GM23338 (cell line): ENCODE measurements around the gene ST3GAL4. TPM values are rescaled to one million over a fixed set of nuclear protein-coding genes. Genes with fewer than 3 reads are reported as not detected.
A peak's percentile ranks its signal among the peaks of the same experiment; 100 is the strongest.

Experiments used
- ATAC-seq: fragments of 200-7000 bp; cut with Tn5 transposase; 3 replicates; pipeline ENCODE4 v1.9.1; 2020
- DNase-seq: peaks from one replicate; pipeline ENCODE4 v3.0.0-alpha.2; 2015; ENCODE audit warnings: low spot score
- H2AFZ ChIP-seq: fragments of 200-600 bp; sonication (generic); 2 replicates; pipeline ENCODE4 v1.8.0; 2016; ENCODE audit warnings: antibody characterized with exemption, mild to moderate bottlenecking, moderate library complexity
- H3F3A ChIP-seq: fragments of 200-600 bp; sonication (generic); replicated peaks from 2 replicates; pipeline ENCODE4 v1.8.0; 2017; ENCODE audit warnings: antibody characterized with exemption, mixed run types, low read depth
- H3K27ac ChIP-seq: fragments of 200-600 bp; sonication (generic); 2 replicates; pipeline ENCODE4 v1.6.1; 2016; ENCODE audit warnings: low read depth
- H3K27me3 ChIP-seq: fragments of 200-600 bp; sonication (generic); 2 replicates; pipeline ENCODE4 v1.8.0; 2016; ENCODE audit warnings: mild to moderate bottlenecking, mixed run types, moderate library complexity; ENCODE audit not compliant: insufficient read depth
- H3K36me3 ChIP-seq: fragments of 200-600 bp; sonication (generic); 2 replicates; pipeline ENCODE4 v1.8.0; 2016; ENCODE audit warnings: mild to moderate bottlenecking; ENCODE audit not compliant: insufficient read depth
- H3K4me1 ChIP-seq: fragments of 200-600 bp; sonication (generic); 2 replicates; pipeline ENCODE4 v1.8.0; 2016; ENCODE audit warnings: mild to moderate bottlenecking, moderate library complexity; ENCODE audit not compliant: insufficient read depth
- H3K4me2 ChIP-seq: fragments of 200-600 bp; sonication (generic); 2 replicates; pipeline ENCODE4 v1.7.1; 2017; ENCODE audit warnings: mixed run types
- H3K4me3 ChIP-seq: fragments of 200-600 bp; sonication (generic); 2 replicates; pipeline ENCODE4 v1.6.1; 2016; ENCODE audit warnings: mixed run types
- H3K79me2 ChIP-seq: fragments of 200-600 bp; sonication (generic); replicated peaks from 2 replicates; pipeline ENCODE4 v1.8.0; 2017; ENCODE audit warnings: mild to moderate bottlenecking; ENCODE audit not compliant: insufficient read depth
- H3K9me2 ChIP-seq: fragments of 200-600 bp; sonication (generic); 2 replicates; pipeline ENCODE4 v1.8.0; 2017; ENCODE audit not compliant: insufficient read depth
- H4K20me1 ChIP-seq: fragments of 200-600 bp; sonication (generic); replicated peaks from 2 replicates; pipeline ENCODE4 v1.8.0; 2017; ENCODE audit warnings: mild to moderate bottlenecking; ENCODE audit not compliant: insufficient read depth
- H3K27ac Mint-ChIP-seq: 2 replicates; pipeline ENCODE4 v1.8.0; 2020; ENCODE audit warnings: inconsistent platforms, mild to moderate bottlenecking, moderate library complexity, mixed read lengths
- H3K27me3 Mint-ChIP-seq: 3 replicates; pipeline ENCODE4 v1.8.0; 2022; ENCODE audit warnings: low read depth, mild to moderate bottlenecking, moderate library complexity, mixed read lengths, inconsistent platforms; ENCODE audit not compliant: insufficient read depth, poor library complexity
- H3K36me3 Mint-ChIP-seq: 3 replicates; pipeline ENCODE4 v1.8.0; 2021; ENCODE audit warnings: low read depth, mild to moderate bottlenecking, inconsistent platforms, moderate library complexity, mixed read lengths
- H3K4me1 Mint-ChIP-seq: 3 replicates; pipeline ENCODE4 v1.8.0; 2020; ENCODE audit warnings: mild to moderate bottlenecking, inconsistent platforms, mixed read lengths
- H3K4me3 Mint-ChIP-seq: 3 replicates; pipeline ENCODE4 v1.8.0; 2021; ENCODE audit warnings: moderate library complexity, mild to moderate bottlenecking, inconsistent platforms, mixed read lengths
- H3K9me3 Mint-ChIP-seq: 3 replicates; pipeline ENCODE4 v1.8.0; 2020; ENCODE audit warnings: moderate library complexity, mild to moderate bottlenecking, inconsistent platforms, mixed read lengths
- CREB1 ChIP-seq: fragments of 250-450 bp; sonication (Bioruptor Pico); IDR thresholded peaks from 2 replicates; pipeline ENCODE4 v1.5.0; 2020; ENCODE audit warnings: low read depth, mild to moderate bottlenecking, moderate library complexity
- NANOG ChIP-seq: IDR thresholded peaks from 2 replicates; pipeline ENCODE4 v1.6.1; 2016; ENCODE audit warnings: antibody characterized with exemption, borderline replicate concordance
- POLR2AphosphoS5 ChIP-seq: IDR thresholded peaks from 2 replicates; pipeline ENCODE4 v1.6.1; 2016; ENCODE audit warnings: antibody characterized with exemption, low read depth
- STAT1 ChIP-seq: IDR thresholded peaks from one replicate; pipeline ENCODE4 v1.6.1; 2016; ENCODE audit warnings: antibody characterized with exemption; ENCODE audit not compliant: unreplicated experiment
- ZNF331 ChIP-seq: fragments of 250-450 bp; sonication (Bioruptor Pico); IDR thresholded peaks from 2 replicates; pipeline ENCODE4 v1.5.0; 2020; ENCODE audit warnings: low read depth, mild to moderate bottlenecking, moderate library complexity
- polyA plus RNA-seq: library from polyadenylated mRNA; unstranded; fragments of >200 nt; fragmentation: Nextera tagmentation; extraction: Ambion mirVana; gene quantifications from 2 replicates; pipeline ENCODE4 v1.2.1, GENCODE V29; 2016
- total RNA-seq: library from RNA; depleted of rRNA; stranded (reverse); fragments of >200 nt; shearing (Covaris generic); gene quantifications from 2 replicates; pipeline ENCODE4 v1.2.3, GENCODE V29; 2014
- TF ChIP-seq, protein P1 (sequence below): IDR thresholded peaks from 2 replicates; pipeline ENCODE4 v1.6.1; 2016; ENCODE audit warnings: antibody characterized with exemption
- TF ChIP-seq, protein P2 (sequence below), 2 experiments: fragments of 200-600 bp in 1 of 2; sonication (generic) in 1 of 2; conservative IDR thresholded peaks; 2 replicates each; pipeline versions ENCODE4 v1.5.1 to v1.6.1; 2016 to 2017; ENCODE audit warnings: antibody characterized with exemption in 2 of 2, low read depth in 2 of 2, mild to moderate bottlenecking in 2 of 2, moderate library complexity in 1 of 2
- TF ChIP-seq, protein P3 (sequence below): fragments of 250-450 bp; sonication (Bioruptor Pico); IDR thresholded peaks from 2 replicates; pipeline ENCODE4 v1.5.0; 2020; ENCODE audit warnings: mild to moderate bottlenecking, moderate library complexity
- TF ChIP-seq, protein P4 (sequence below): IDR thresholded peaks from one replicate; pipeline ENCODE4 v1.6.1; 2018; ENCODE audit warnings: antibody characterized with exemption; ENCODE audit not compliant: unreplicated experiment

Gene ST3GAL4
- total and polyA plus RNA-seq, 2 experiments from 2014 or later = 10.1 to 28.0 TPM

DNA sequence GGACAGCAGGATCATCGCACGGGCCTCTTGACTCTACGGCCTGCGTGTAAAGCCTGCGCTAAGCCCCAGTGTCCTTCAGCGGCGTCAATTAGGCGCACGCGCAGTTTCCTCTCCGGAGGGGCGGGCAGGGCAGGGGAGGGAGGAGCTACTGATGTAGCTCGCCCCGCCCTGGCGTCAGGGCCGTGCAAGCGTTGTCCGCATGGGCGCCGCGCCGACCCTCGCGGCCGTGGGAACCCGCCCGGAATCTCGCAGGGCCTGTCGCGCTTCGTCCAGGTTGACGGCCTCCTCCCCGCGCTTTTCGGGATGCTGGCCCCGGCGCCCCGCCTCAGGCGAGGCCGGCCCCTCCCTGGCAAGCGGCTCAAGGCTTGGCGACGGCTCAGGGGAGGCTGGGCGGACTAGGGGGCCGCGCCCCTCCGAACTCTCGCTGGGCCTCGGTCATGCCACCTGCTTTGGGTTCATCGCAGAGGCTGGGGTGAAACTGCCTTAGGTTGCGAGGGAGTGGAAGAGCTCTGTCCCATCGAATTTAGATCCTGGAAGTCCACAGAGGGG is 61.1 kb downstream of the ST3GAL4 start (continued):
- TF ChIP-seq POLR2AphosphoS5 (peak; percentile 57), STAT1 (no peak), CREB1 (peak; percentile 54)
- TF ChIP-seq, protein P1, sequence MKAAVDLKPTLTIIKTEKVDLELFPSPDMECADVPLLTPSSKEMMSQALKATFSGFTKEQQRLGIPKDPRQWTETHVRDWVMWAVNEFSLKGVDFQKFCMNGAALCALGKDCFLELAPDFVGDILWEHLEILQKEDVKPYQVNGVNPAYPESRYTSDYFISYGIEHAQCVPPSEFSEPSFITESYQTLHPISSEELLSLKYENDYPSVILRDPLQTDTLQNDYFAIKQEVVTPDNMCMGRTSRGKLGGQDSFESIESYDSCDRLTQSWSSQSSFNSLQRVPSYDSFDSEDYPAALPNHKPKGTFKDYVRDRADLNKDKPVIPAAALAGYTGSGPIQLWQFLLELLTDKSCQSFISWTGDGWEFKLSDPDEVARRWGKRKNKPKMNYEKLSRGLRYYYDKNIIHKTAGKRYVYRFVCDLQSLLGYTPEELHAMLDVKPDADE = no peak

DNA sequence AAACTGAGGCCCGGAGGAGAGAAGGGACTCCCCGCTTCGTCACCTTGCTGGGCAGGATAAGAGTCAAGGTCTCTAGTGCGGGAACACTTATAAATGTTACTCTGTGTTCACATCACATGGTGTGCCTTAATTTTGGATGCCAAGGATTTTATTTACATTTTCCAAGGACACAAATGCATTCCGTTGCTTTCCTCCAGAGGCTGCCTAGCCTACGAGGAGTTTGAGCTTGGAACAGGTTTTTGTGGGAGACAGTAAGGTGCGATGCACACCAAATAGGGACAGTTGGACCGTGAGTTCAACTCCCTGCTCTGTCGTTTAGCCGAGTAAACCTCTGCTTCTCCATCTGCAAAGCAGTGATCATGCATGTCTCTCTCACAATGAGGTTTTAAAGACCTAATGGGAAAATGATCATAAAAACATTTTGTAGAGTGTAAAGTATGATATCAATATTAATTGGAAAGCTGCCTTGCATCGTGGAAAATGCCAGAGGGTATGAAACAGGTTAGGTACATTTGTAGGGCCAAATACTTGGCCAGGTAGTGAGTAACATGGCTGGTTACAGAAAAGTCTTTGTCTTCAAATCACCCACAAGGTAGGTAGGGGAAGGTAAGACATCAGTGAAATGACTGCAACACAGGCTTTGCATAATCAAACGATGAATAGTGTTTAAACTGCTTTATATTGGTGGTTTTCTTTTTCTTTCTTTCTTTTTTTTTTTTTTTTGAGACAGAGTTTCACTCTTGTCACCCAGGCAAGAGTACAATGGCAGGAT is 61.8 kb downstream of the ST3GAL4 start:
- no peaks in the 10 kb centered on the region for H3K9me3 Mint-ChIP-seq
- no peaks in the 10 kb centered on the region for H3K36me3 ChIP-seq
- no peaks in the 10 kb centered on the region for H4K20me1 ChIP-seq
- H3K9me2 ChIP-seq = no peaks in the 10 kb centered on the region
- H3K4me1 ChIP-seq = peaks cover 11% of the 10 kb centered on the region; the same call in 1 of the 2 replicates
- peak overlapping the region; percentile 65 for H3K4me3 Mint-ChIP-seq
- H3K27ac ChIP-seq = no peak overlapping the region
- H3K4me1 Mint-ChIP-seq = peaks cover 8% of the 10 kb centered on the region
- TF ChIP-seq ZNF331 (CRISPR knock-in tag) = no peak
- TF ChIP-seq, protein P1 = no peak
- no peak for TF ChIP-seq NANOG
- TF ChIP-seq CREB1 = no peak
- TF ChIP-seq, protein P2, sequence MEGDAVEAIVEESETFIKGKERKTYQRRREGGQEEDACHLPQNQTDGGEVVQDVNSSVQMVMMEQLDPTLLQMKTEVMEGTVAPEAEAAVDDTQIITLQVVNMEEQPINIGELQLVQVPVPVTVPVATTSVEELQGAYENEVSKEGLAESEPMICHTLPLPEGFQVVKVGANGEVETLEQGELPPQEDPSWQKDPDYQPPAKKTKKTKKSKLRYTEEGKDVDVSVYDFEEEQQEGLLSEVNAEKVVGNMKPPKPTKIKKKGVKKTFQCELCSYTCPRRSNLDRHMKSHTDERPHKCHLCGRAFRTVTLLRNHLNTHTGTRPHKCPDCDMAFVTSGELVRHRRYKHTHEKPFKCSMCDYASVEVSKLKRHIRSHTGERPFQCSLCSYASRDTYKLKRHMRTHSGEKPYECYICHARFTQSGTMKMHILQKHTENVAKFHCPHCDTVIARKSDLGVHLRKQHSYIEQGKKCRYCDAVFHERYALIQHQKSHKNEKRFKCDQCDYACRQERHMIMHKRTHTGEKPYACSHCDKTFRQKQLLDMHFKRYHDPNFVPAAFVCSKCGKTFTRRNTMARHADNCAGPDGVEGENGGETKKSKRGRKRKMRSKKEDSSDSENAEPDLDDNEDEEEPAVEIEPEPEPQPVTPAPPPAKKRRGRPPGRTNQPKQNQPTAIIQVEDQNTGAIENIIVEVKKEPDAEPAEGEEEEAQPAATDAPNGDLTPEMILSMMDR (conservative IDR thresholded peaks at IDR 0.05; ENCODE audit: low read depth in 2 of 2) = no peak
- no peak for TF ChIP-seq POLR2AphosphoS5
- TF ChIP-seq, protein P3, sequence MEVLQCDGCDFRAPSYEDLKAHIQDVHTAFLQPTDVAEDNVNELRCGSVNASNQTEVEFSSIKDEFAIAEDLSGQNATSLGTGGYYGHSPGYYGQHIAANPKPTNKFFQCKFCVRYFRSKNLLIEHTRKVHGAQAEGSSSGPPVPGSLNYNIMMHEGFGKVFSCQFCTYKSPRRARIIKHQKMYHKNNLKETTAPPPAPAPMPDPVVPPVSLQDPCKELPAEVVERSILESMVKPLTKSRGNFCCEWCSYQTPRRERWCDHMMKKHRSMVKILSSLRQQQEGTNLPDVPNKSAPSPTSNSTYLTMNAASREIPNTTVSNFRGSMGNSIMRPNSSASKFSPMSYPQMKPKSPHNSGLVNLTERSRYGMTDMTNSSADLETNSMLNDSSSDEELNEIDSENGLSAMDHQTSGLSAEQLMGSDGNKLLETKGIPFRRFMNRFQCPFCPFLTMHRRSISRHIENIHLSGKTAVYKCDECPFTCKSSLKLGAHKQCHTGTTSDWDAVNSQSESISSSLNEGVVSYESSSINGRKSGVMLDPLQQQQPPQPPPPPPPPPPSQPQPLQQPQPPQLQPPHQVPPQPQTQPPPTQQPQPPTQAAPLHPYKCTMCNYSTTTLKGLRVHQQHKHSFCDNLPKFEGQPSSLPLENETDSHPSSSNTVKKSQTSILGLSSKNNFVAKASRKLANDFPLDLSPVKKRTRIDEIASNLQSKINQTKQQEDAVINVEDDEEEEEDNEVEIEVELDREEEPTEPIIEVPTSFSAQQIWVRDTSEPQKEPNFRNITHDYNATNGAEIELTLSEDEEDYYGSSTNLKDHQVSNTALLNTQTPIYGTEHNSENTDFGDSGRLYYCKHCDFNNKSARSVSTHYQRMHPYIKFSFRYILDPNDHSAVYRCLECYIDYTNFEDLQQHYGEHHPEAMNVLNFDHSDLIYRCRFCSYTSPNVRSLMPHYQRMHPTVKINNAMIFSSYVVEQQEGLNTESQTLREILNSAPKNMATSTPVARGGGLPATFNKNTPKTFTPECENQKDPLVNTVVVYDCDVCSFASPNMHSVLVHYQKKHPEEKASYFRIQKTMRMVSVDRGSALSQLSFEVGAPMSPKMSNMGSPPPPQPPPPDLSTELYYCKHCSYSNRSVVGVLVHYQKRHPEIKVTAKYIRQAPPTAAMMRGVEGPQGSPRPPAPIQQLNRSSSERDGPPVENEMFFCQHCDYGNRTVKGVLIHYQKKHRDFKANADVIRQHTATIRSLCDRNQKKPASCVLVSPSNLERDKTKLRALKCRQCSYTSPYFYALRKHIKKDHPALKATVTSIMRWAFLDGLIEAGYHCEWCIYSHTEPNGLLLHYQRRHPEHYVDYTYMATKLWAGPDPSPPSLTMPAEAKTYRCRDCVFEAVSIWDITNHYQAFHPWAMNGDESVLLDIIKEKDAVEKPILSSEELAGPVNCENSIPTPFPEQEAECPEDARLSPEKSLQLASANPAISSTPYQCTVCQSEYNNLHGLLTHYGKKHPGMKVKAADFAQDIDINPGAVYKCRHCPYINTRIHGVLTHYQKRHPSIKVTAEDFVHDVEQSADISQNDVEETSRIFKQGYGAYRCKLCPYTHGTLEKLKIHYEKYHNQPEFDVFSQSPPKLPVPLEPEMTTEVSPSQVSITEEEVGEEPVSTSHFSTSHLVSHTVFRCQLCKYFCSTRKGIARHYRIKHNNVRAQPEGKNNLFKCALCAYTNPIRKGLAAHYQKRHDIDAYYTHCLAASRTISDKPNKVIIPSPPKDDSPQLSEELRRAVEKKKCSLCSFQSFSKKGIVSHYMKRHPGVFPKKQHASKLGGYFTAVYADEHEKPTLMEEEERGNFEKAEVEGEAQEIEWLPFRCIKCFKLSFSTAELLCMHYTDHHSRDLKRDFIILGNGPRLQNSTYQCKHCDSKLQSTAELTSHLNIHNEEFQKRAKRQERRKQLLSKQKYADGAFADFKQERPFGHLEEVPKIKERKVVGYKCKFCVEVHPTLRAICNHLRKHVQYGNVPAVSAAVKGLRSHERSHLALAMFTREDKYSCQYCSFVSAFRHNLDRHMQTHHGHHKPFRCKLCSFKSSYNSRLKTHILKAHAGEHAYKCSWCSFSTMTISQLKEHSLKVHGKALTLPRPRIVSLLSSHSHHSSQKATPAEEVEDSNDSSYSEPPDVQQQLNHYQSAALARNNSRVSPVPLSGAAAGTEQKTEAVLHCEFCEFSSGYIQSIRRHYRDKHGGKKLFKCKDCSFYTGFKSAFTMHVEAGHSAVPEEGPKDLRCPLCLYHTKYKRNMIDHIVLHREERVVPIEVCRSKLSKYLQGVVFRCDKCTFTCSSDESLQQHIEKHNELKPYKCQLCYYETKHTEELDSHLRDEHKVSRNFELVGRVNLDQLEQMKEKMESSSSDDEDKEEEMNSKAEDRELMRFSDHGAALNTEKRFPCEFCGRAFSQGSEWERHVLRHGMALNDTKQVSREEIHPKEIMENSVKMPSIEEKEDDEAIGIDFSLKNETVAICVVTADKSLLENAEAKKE (CRISPR knock-in tag) = no peak
- TF ChIP-seq, protein P4, sequence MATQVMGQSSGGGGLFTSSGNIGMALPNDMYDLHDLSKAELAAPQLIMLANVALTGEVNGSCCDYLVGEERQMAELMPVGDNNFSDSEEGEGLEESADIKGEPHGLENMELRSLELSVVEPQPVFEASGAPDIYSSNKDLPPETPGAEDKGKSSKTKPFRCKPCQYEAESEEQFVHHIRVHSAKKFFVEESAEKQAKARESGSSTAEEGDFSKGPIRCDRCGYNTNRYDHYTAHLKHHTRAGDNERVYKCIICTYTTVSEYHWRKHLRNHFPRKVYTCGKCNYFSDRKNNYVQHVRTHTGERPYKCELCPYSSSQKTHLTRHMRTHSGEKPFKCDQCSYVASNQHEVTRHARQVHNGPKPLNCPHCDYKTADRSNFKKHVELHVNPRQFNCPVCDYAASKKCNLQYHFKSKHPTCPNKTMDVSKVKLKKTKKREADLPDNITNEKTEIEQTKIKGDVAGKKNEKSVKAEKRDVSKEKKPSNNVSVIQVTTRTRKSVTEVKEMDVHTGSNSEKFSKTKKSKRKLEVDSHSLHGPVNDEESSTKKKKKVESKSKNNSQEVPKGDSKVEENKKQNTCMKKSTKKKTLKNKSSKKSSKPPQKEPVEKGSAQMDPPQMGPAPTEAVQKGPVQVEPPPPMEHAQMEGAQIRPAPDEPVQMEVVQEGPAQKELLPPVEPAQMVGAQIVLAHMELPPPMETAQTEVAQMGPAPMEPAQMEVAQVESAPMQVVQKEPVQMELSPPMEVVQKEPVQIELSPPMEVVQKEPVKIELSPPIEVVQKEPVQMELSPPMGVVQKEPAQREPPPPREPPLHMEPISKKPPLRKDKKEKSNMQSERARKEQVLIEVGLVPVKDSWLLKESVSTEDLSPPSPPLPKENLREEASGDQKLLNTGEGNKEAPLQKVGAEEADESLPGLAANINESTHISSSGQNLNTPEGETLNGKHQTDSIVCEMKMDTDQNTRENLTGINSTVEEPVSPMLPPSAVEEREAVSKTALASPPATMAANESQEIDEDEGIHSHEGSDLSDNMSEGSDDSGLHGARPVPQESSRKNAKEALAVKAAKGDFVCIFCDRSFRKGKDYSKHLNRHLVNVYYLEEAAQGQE = no peak
- ATAC-seq = no peak
- H2AFZ ChIP-seq = peak overlapping the region; percentile 73
- H3K27ac Mint-ChIP-seq = no peak overlapping the region
- H3K4me2 ChIP-seq = peak overlapping the region; percentile 71
- H3K36me3 Mint-ChIP-seq = no peaks in the 10 kb centered on the region
- no peaks in the 10 kb centered on the region for H3K79me2 ChIP-seq
- peaks cover 12% of the 10 kb centered on the region for H3K27me3 Mint-ChIP-seq
- no peak for DNase-seq
- 0 out of 2 replicates have a peak, but pooled peaks cover 3% of the 10 kb centered on the region for H3F3A ChIP-seq
- 0 out of 2 replicates have a peak, but pooled peaks cover 3% of the 10 kb centered on the region for H3K27me3 ChIP-seq
- peak overlapping the region; percentile 56 for H3K4me3 ChIP-seq
